ENCODE measurements around the gene CBLB.

GRCh38 chr3:105869531-105869833, 670 bp upstream of the CBLB start:
- TF ChIP-seq SMARCB1 (IDR thresholded peaks at IDR 0.05; ENCODE audit: insufficient read length, low read depth) (no peak), MAX (CRISPR knock-in tag; IDR thresholded peaks at IDR 0.05) (no peak), THRA (IDR thresholded peaks at IDR 0.05) (no peak), ZKSCAN3 (CRISPR knock-in tag; IDR thresholded peaks at IDR 0.05) (no peak), MCM3 (IDR thresholded peaks at IDR 0.05) (no peak), ZNF274 (IDR thresholded peaks at IDR 0.05; ENCODE audit: borderline replicate concordance, low read depth, low read length) (no peak), ZNF134 (CRISPR knock-in tag; conservative IDR thresholded peaks at IDR 0.05) (no peak), CTCF (IDR thresholded peaks at IDR 0.05 in 2 of 3, conservative IDR thresholded peaks at IDR 0.05 in 1 of 3; ENCODE audit: insufficient read depth in 2 of 3, low read depth in 1 of 3, low read length in 3 of 3) (no peak), ZBTB40 (IDR thresholded peaks at IDR 0.05) (no peak), ZBTB40 (CRISPR knock-in tag; IDR thresholded peaks at IDR 0.05) (no peak), THAP7 (CRISPR knock-in tag; IDR thresholded peaks at IDR 0.05) (no peak), POLR2A (conservative IDR thresholded peaks at IDR 0.05) (no peak), IRF1 (CRISPR knock-in tag; IDR thresholded peaks at IDR 0.05; ENCODE audit: borderline replicate concordance) (no peak), TRIM28 (IDR thresholded peaks at IDR 0.05) (no peak)

All from K562 (cell line).